ENCODE results near the gene ACAP2. TPM values are rescaled to one million over a fixed set of nuclear protein-coding genes. Genes with fewer than 3 reads are reported as not detected.

Gene ACAP2
- total RNA-seq, 1 experiment from 2014 or later, result 57.9 TPM

DNA sequence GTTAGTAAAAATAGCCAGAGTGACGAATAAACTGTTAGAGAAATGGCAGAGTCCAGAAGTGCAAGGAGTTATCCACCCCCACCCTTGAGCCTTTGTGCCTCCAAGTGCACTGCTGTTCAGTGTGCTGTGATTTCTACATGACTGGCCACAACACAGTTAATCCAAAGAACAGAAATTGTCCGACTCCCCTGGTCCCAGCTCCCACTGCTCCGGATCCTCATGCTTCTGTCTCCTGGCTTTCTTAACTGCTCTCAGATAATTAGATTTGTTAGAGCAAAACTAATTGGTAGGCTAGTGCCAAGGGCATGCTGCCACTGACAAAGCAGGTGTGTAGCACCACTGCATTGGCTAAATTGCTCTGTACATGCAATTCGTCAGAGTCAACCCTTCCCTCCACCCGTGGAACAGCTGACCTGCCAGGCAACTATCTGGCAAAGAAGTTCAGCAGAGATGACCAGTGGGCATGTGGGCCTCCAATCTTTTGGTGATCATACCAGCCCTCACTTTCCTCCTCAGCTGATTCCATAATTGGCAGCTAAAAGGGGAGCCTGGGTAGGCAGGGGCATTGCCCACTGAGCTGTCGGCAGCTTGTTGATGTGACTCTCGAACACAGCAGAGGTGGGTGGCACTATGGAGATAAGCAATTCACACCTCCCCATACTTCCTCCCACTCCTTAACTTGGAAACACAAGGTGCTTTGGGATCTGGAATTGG, 18.9 kb upstream of the ACAP2 start:
- DNase-seq (ENCODE audit: low read depth, low spot score) (no peak), ATAC-seq (peak; percentile 39; the same call in 1 of the 2 replicates)
- ChIA-PET CTCF (interaction anchor here (0.6 kb wide), 1 partner anchor 53 kb away, joined by 3 read pairs; no protein-coding TSS in a partner anchor), POLR2A (no interaction called here)
- Histone ChIP-seq H3K9me3 (ENCODE audit: control insufficient read depth, insufficient read depth, low read depth, low read length) (no peaks in the 10 kb centered on the region), H3K36me3 (ENCODE audit: control insufficient read depth, insufficient read depth, low read length) (no peaks in the 10 kb centered on the region), H3K27me3 (ENCODE audit: control insufficient read depth, insufficient read depth, low read length) (no peaks in the 10 kb centered on the region), H3K4me3 (ENCODE audit: low read depth in 2 of 2, low read length in 2 of 2) (no peak overlapping the region), H3K27ac (ENCODE audit: low read length) (no peak overlapping the region), H3K4me1 (ENCODE audit: control insufficient read depth, insufficient read depth, low read length) (no peaks in the 10 kb centered on the region)
- intact Hi-C loops (cut with micrococcal nuclease; ENCODE audit: unreplicated experiment) (no loop called here), in situ Hi-C loops (cut with HindIII; ENCODE audit: low pct_unique_long_range_greater_than_20kb, low sequenced_read_pairs) (no loop called here)
- TF ChIP-seq, protein P1, sequence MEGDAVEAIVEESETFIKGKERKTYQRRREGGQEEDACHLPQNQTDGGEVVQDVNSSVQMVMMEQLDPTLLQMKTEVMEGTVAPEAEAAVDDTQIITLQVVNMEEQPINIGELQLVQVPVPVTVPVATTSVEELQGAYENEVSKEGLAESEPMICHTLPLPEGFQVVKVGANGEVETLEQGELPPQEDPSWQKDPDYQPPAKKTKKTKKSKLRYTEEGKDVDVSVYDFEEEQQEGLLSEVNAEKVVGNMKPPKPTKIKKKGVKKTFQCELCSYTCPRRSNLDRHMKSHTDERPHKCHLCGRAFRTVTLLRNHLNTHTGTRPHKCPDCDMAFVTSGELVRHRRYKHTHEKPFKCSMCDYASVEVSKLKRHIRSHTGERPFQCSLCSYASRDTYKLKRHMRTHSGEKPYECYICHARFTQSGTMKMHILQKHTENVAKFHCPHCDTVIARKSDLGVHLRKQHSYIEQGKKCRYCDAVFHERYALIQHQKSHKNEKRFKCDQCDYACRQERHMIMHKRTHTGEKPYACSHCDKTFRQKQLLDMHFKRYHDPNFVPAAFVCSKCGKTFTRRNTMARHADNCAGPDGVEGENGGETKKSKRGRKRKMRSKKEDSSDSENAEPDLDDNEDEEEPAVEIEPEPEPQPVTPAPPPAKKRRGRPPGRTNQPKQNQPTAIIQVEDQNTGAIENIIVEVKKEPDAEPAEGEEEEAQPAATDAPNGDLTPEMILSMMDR (IDR thresholded peaks at IDR 0.05), result no peak
- TF ChIP-seq, protein P2, sequence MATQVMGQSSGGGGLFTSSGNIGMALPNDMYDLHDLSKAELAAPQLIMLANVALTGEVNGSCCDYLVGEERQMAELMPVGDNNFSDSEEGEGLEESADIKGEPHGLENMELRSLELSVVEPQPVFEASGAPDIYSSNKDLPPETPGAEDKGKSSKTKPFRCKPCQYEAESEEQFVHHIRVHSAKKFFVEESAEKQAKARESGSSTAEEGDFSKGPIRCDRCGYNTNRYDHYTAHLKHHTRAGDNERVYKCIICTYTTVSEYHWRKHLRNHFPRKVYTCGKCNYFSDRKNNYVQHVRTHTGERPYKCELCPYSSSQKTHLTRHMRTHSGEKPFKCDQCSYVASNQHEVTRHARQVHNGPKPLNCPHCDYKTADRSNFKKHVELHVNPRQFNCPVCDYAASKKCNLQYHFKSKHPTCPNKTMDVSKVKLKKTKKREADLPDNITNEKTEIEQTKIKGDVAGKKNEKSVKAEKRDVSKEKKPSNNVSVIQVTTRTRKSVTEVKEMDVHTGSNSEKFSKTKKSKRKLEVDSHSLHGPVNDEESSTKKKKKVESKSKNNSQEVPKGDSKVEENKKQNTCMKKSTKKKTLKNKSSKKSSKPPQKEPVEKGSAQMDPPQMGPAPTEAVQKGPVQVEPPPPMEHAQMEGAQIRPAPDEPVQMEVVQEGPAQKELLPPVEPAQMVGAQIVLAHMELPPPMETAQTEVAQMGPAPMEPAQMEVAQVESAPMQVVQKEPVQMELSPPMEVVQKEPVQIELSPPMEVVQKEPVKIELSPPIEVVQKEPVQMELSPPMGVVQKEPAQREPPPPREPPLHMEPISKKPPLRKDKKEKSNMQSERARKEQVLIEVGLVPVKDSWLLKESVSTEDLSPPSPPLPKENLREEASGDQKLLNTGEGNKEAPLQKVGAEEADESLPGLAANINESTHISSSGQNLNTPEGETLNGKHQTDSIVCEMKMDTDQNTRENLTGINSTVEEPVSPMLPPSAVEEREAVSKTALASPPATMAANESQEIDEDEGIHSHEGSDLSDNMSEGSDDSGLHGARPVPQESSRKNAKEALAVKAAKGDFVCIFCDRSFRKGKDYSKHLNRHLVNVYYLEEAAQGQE (IDR thresholded peaks at IDR 0.05; ENCODE audit: insufficient read depth in 1 of 2, low read depth in 2 of 2, low read length in 1 of 2), result no peak
- no peak for TF ChIP-seq SIN3A (IDR thresholded peaks at IDR 0.05; ENCODE audit: borderline replicate concordance, insufficient read depth, low read depth, low read length)
- no peak for TF ChIP-seq TCF7L2 (IDR thresholded peaks at IDR 0.05; ENCODE audit: low read depth, low read length)
- no peak for TF ChIP-seq POLR2AphosphoS5 (IDR thresholded peaks at IDR 0.05; ENCODE audit: low read depth, low read length)
- BruUV-seq (replicated peaks), result no TSS peak

DNA sequence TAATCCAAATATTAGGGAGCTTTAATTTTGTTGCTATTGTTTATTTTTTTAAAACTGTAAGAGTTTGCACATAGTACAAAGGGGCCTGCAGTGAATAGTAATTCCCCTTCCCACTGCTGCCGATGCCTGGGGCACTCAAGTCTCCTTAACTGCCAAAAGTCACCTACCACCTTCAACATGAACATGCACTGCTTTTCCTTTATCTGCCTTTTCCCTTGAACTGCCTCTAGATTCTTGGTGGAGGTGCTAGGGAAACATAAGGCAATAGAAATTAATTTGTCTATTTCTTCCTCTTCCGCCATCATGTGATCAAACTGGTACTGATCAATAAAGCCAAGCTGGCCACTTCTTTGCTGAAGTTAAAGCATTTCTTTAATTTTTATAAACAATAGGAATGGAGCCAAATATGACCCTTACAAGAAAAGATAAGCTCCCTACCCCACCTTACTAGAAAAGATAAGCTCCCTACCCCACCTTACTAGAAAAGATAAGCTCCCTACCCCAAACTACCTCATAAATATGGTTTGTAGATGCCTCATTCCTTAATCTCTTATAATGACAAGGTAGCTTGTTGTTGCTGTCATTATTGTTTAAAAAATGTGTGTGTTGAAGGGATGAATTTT, 17.4 kb upstream of the ACAP2 start:
- ATAC-seq, result no peak
- in situ Hi-C loops (cut with HindIII; ENCODE audit: low pct_unique_long_range_greater_than_20kb, low sequenced_read_pairs) (no loop called here), intact Hi-C loops (cut with micrococcal nuclease; ENCODE audit: unreplicated experiment) (no loop called here)
- no TSS peak for BruUV-seq (replicated peaks)
- POLR2A ChIA-PET, result interaction anchor here (0.7 kb wide), 2 partner anchors 21 to 163 kb away, joined by 3 to 10 read pairs; no protein-coding TSS in a partner anchor
- H3K27me3 ChIP-seq (ENCODE audit: control insufficient read depth, insufficient read depth, low read length), result no peaks in the 10 kb centered on the region
- no peak overlapping the region for H3K4me3 ChIP-seq (ENCODE audit: low read depth in 2 of 2, low read length in 2 of 2)
- DNase-seq (ENCODE audit: low read depth, low spot score), result no peak
- H3K9me3 ChIP-seq (ENCODE audit: control insufficient read depth, insufficient read depth, low read depth, low read length), result no peaks in the 10 kb centered on the region
- H3K36me3 ChIP-seq (ENCODE audit: control insufficient read depth, insufficient read depth, low read length), result no peaks in the 10 kb centered on the region
- no peak overlapping the region for H3K27ac ChIP-seq (ENCODE audit: low read length)
- H3K4me1 ChIP-seq (ENCODE audit: control insufficient read depth, insufficient read depth, low read length), result no peaks in the 10 kb centered on the region
- CTCF ChIA-PET, result interaction anchor here (0.7 kb wide), 2 partner anchors 9 to 10 kb away, joined by 3 read pairs; no protein-coding TSS in a partner anchor
- TF ChIP-seq, protein P1 (IDR thresholded peaks at IDR 0.05), result no peak
- TF ChIP-seq TCF7L2 (IDR thresholded peaks at IDR 0.05; ENCODE audit: low read depth, low read length), result no peak
- TF ChIP-seq, protein P2 (IDR thresholded peaks at IDR 0.05; ENCODE audit: insufficient read depth in 1 of 2, low read depth in 2 of 2, low read length in 1 of 2), result no peak
- no peak for TF ChIP-seq POLR2AphosphoS5 (IDR thresholded peaks at IDR 0.05; ENCODE audit: low read depth, low read length)
- TF ChIP-seq SIN3A (IDR thresholded peaks at IDR 0.05; ENCODE audit: borderline replicate concordance, insufficient read depth, low read depth, low read length), result no peak
